Skin epidermis (tissue), 12 donors: ENCODE data around the gene UNC5B.
"Not testable (repeated sequence)": the region's sequence is repeated elsewhere in the genome, so short reads cannot be mapped to it uniquely, and the experiment has no call there.

Source experiments
- H3K27ac ChIP-seq, 21 experiments: fragments of 200-600 bp; sonication (generic) in 11 of 21; one replicate each; pipeline ENCODE4 v1.5.0; 2020; ENCODE audit warnings: mild to moderate bottlenecking in 3 of 21, inconsistent platforms in 2 of 21, moderate library complexity in 2 of 21
- H3K4me3 ChIP-seq, 7 experiments: fragments of 200-600 bp; sonication (generic) in 2 of 7; one replicate each; pipeline ENCODE4 v1.5.0; 2020; ENCODE audit warnings: inconsistent platforms in 2 of 7, mild to moderate bottlenecking in 2 of 7, moderate library complexity in 1 of 7

The UNC5B gene

GRCh38 chr10:71288461-71288860 lies 76.1 kb downstream of the UNC5B start:
- Histone ChIP-seq H3K4me3 (no peak overlapping the region), H3K27ac (no peak overlapping the region)

- Histone ChIP-seq H3K4me3 (no peak overlapping the region), H3K27ac (no peak overlapping the region)
Observed at GRCh38 chr10:71289421-71290130, 77.2 kb downstream of the UNC5B start.

DNA sequence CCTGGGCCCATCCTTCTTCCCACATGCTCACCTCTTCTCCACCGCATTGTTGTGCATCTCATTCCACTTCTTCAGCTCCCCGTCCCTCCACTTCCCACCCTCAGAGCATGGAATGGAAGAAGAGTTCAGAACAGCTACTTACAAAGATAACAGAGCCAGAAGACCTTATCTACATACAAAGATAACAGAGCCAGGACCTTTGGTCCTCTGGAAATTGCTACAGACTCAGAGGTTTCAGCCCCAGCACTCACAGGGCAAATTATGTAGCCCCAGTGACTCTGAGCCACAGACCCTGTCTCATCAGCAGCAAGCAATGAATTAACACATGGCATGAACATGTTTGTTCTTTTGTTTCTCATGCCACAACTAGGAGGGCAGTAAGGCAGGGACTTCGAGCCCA lies 78.0 kb downstream of the UNC5B start:
- H3K27ac ChIP-seq: peak overlapping the region in 1 of 21 experiments; percentile 35
- H3K4me3 ChIP-seq: no peak overlapping the region

DNA sequence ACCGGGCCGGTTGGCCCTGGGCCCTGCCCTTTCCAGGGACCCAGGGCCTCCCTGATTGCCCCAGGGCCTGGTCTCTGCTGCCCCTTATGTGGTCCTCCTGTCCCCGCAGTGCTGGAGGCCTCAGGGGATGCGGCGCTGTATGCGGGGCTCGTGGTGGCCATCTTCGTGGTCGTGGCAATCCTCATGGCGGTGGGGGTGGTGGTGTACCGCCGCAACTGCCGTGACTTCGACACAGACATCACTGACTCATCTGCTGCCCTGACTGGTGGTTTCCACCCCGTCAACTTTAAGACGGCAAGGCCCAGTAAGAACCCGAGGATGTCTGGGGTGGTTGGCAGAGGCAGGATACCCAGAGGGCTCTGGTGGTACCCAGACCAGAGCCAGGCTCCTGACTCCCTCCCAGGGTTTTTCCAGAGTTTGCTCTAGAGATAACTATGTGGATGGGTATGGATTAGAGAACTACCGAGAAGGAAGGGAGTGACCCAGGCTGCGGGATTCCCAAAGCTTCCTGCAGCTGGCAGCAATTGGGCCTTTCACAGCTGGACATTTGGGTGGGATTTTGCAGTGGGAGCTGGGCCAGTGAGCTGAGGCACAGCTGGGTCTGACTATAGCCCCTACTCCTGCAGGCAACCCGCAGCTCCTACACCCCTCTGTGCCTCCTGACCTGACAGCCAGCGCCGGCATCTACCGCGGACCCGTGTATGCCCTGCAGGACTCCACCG lies 78.6 kb downstream of the UNC5B start:
- Histone ChIP-seq H3K4me3 (no peak overlapping the region), H3K27ac (peak overlapping the region in 1 of 21 experiments; percentile 35)

DNA sequence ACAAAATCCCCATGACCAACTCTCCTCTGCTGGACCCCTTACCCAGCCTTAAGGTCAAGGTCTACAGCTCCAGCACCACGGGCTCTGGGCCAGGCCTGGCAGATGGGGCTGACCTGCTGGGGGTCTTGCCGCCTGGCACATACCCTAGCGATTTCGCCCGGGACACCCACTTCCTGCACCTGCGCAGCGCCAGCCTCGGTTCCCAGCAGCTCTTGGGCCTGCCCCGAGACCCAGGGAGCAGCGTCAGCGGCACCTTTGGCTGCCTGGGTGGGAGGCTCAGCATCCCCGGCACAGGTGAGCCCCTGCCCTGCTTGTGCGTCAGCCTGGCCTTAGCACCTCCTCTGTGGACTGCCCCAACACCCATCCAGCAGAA lies 79.1 kb downstream of the UNC5B start:
- Histone ChIP-seq H3K27ac (no peak overlapping the region), H3K4me3 (no peak overlapping the region)

DNA sequence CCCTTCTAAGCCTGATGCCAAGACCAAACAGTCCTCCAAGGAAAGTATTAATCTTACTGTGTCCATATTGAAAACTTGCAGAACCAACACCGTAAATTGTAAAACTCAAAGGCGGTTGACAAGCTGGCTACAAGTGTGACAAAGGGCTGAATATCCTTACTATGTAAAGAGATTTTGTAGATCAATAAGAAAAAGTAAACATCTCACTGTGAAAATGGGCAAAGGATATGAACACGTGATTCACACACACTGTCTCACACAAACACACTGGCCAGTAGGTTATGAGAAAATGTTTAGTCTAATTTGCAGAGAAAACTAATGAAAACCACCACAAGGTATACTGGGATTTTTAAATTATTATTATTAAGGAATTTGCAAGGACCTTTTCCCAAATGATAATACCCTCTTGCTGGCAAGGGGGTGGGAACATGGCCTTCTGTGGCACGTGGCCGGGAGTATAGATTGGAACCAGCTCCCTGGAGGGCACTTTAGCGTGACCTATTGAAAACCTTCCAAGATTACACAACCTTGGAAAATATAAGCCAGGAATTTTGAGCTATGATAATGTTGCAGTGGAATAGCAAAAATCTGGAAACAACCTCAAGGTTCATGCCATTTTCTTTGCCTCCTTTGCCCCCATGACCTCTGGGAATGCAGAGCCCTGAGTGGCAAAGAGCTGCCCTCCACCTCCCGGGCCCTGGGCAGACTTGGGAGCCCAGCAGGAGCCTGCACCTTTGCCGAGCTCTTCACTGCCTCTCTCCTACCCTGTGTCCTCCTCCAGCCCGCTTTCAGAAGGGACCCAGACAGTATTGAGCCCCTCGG lies 80.5 kb downstream of the UNC5B start:
- H3K4me3 ChIP-seq: no peak overlapping the region
- H3K27ac ChIP-seq: peak overlapping the region in 8 of 21 experiments; percentile 12 to 73 (median 46)

GRCh38 chr10:71293446-71294084 lies 81.2 kb downstream of the UNC5B start:
- Histone ChIP-seq H3K27ac (peak overlapping the region in 10 of 21 experiments; percentile 14 to 73 (median 56)), H3K4me3 (no peak overlapping the region)

- peak overlapping the region in 10 of 21 experiments; percentile 14 to 73 (median 56) for H3K27ac ChIP-seq
Observed at GRCh38 chr10:71294091-71294561, 81.8 kb downstream of the UNC5B start.

GRCh38 chr10:71294856-71295255 lies 82.5 kb downstream of the UNC5B start:
- Histone ChIP-seq H3K27ac (no peak overlapping the region), H3K4me3 (no peak overlapping the region)

More at GRCh38 chr10:71294091-71294561, 81.8 kb downstream of the UNC5B start:
- H3K4me3 ChIP-seq: no peak overlapping the region

DNA sequence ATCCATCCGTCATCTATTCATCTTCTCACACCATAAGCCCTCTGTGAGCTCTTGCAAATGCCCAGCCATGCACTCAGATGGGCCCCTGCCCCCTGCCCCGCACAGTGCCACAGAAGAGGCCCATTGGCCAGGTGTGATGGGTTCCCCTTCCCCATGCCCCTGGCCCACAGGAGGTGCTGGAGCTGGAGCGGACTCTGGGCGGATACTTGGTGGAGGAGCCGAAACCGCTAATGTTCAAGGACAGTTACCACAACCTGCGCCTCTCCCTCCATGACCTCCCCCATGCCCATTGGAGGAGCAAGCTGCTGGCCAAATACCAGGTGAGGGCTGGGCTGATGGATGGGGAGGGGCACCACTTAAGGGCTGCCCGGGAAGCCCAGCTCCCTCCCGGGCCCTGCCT lies 83.3 kb downstream of the UNC5B start:
- no peak overlapping the region for H3K4me3 ChIP-seq
- H3K27ac ChIP-seq: no peak overlapping the region

GRCh38 chr10:71296086-71296485 lies 83.7 kb downstream of the UNC5B start:
- Histone ChIP-seq H3K27ac (no peak overlapping the region), H3K4me3 (no peak overlapping the region)

GRCh38 chr10:71296811-71297210 lies 84.4 kb downstream of the UNC5B start:
- H3K4me3 ChIP-seq, H3K27ac ChIP-seq: not testable (repeated sequence)

- Histone ChIP-seq H3K27ac (no peak overlapping the region), H3K4me3 (no peak overlapping the region)
Observed at GRCh38 chr10:71297343-71297742, 85.0 kb downstream of the UNC5B start.

- no peak overlapping the region for H3K4me3 ChIP-seq
- H3K27ac ChIP-seq: no peak overlapping the region
Observed at GRCh38 chr10:71299071-71299785, 86.9 kb downstream of the UNC5B start.

DNA sequence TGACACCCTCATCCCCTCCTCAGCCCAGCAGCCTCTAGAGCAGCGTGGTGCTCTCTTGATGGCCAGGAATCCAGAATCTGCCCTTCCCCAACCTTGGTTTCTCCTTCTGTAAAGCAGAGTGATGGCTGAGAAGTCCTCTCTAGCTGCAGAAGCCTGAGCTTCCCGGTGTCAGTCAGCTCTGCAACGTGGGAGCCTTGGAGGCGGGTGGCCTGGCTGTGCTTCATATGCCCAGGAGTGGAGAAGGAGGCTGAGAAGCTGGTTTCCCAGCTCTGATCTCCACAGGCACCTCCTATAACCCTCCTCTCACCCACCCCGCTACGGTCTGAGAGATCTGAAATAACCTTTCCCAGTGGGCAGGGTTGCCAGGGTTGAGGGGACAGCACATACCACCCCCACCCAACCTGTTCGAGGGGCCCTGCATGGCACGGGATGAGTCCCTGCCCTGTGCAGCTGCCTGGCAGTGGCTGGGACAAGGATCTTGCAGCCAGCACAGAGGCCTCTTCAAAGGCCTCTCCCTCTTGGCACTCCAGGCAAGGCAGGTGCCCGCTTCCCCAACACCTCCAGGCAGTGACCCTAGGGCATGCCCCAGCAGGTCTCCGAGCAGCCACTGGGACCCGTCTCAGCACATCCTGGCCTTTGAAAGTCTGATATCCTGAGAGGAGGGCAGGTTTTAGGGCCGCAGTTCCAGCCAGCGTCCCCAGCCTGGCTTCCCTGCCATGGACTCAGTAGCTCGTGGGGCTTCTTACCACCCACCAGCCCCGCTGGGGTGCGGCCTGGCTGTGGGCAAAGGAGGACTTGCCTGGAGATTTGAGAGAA lies 88.4 kb downstream of the UNC5B start:
- Histone ChIP-seq H3K27ac (peak overlapping the region in 8 of 21 experiments; percentile 2 to 63 (median 32)), H3K4me3 (no peak overlapping the region)

- Histone ChIP-seq H3K27ac (peak overlapping the region in 8 of 21 experiments; percentile 1 to 63 (median 23)), H3K4me3 (no peak overlapping the region)
Observed at GRCh38 chr10:71301371-71301916, 89.1 kb downstream of the UNC5B start.

DNA sequence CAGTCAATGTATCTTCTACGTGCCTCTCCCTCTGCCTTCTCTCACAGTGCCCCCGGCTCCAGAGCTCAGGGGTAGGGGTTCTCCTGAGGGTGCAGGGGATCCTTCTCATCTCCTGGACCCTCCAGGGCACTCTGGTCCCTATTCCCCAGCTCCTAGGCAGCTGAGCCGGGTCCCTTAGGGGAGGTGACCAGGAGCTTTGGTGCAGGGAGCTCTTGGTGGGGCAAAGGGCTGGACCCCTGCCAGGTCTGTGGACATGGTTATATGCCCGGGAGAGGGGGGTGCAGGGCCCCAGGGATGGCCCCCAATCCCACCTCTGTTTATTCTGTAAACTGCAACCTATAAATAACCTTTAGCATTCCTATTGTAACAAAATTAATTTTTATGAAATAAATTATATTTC lies 90.1 kb downstream of the UNC5B start:
- no peak overlapping the region for H3K27ac ChIP-seq
- no peak overlapping the region for H3K4me3 ChIP-seq
